Activated naive CD8-positive, alpha-beta T cell treated with anti-CD3 and anti-CD28 coated beads, Interleukin-2, amount 50 U/mL, for 24 hours (primary cell): Measurements from ENCODE around the gene ADAMTS6.

Source experiments
- ATAC-seq: fragments of 150-1000 bp; cut with Tn5 transposase; one replicate; pipeline ENCODE4 v1.10.0; 2021
- DNase-seq: peaks from one replicate; pipeline ENCODE4 v3.0.0; 2021
- H3K27ac Mint-ChIP-seq: one replicate; pipeline ENCODE4 v1.8.0; 2021; ENCODE audit warnings: mild to moderate bottlenecking, mixed read lengths
- H3K27me3 Mint-ChIP-seq: one replicate; pipeline ENCODE4 v1.8.0; 2021; ENCODE audit warnings: mixed read lengths
- H3K36me3 Mint-ChIP-seq: one replicate; pipeline ENCODE4 v1.8.0; 2021; ENCODE audit warnings: low read depth, mixed read lengths
- H3K4me1 Mint-ChIP-seq: one replicate; pipeline ENCODE4 v1.8.0; 2021; ENCODE audit warnings: mixed read lengths
- H3K4me3 Mint-ChIP-seq: one replicate; pipeline ENCODE4 v1.8.0; 2021; ENCODE audit warnings: mild to moderate bottlenecking, moderate library complexity, mixed read lengths
- H3K9me3 Mint-ChIP-seq: one replicate; pipeline ENCODE4 v1.8.0; 2021; ENCODE audit warnings: mixed read lengths

Gene ADAMTS6

GRCh38 chr5:65126542-65127069 is 355.1 kb downstream of the ADAMTS6 start:
- Mint-ChIP-seq H3K27me3 (no peaks in the 10 kb centered on the region), H3K9me3 (no peaks in the 10 kb centered on the region), H3K4me3 (no peak overlapping the region), H3K4me1 (peaks cover 4% of the 10 kb centered on the region), H3K36me3 (no peaks in the 10 kb centered on the region), H3K27ac (no peak overlapping the region)
- DNase-seq (no peak), ATAC-seq (no peak)

GRCh38 chr5:65125591-65126541 is 355.9 kb downstream of the ADAMTS6 start:
- H3K27me3 Mint-ChIP-seq, result no peaks in the 10 kb centered on the region
- H3K9me3 Mint-ChIP-seq, result no peaks in the 10 kb centered on the region
- H3K27ac Mint-ChIP-seq, result no peak overlapping the region
- ATAC-seq (no peak), DNase-seq (no peak)
- H3K36me3 Mint-ChIP-seq, result no peaks in the 10 kb centered on the region
- H3K4me1 Mint-ChIP-seq, result peaks cover 4% of the 10 kb centered on the region
- H3K4me3 Mint-ChIP-seq, result no peak overlapping the region

GRCh38 chr5:65121880-65122436 is 359.8 kb downstream of the ADAMTS6 start:
- Mint-ChIP-seq H3K27ac (peak overlapping the region; percentile 1), H3K27me3 (no peaks in the 10 kb centered on the region), H3K9me3 (peaks cover 8% of the 10 kb centered on the region), H3K4me1 (peaks cover 4% of the 10 kb centered on the region), H3K4me3 (no peak overlapping the region), H3K36me3 (peaks cover 3% of the 10 kb centered on the region)
- ATAC-seq (peak; percentile 49), DNase-seq (no peak)

- Mint-ChIP-seq H3K4me1 (peaks cover 4% of the 10 kb centered on the region), H3K36me3 (peaks cover 3% of the 10 kb centered on the region), H3K9me3 (peaks cover 8% of the 10 kb centered on the region), H3K4me3 (no peak overlapping the region), H3K27me3 (no peaks in the 10 kb centered on the region), H3K27ac (no peak overlapping the region)
- ATAC-seq (no peak), DNase-seq (no peak)
Measured at GRCh38 chr5:65120371-65120967, 361.3 kb downstream of the ADAMTS6 start.

DNA sequence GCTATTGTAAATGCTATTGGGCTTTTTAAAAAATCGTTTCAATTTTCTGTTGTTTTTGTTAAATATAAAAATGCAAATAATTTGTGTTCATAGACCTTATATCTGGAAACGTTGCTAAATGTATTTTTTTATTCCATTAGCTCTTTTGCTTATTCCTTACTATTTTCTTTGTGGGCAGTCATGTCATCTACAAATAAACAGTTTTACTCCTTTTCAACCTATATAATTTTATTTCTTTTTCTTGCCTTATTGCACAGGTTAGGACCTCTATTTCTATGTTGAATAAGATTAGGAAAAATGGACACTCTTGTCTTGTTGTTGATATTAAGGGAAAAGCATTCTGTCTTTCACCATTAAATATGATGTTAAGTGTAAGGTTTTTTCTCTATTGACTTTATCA is 364.2 kb downstream of the ADAMTS6 start:
- no peaks in the 10 kb centered on the region for H3K27me3 Mint-ChIP-seq

GRCh38 chr5:65113771-65114170 is 367.9 kb downstream of the ADAMTS6 start:
- Mint-ChIP-seq H3K36me3 (peaks cover 3% of the 10 kb centered on the region), H3K9me3 (peaks cover 8% of the 10 kb centered on the region), H3K27ac (no peak overlapping the region), H3K27me3 (no peaks in the 10 kb centered on the region), H3K4me3 (no peak overlapping the region), H3K4me1 (peaks cover 2% of the 10 kb centered on the region)
- ATAC-seq (no peak), DNase-seq (no peak)

More for the DNA sequence above, 364.2 kb downstream of the ADAMTS6 start:
- no peak for ATAC-seq
- no peak for DNase-seq
- Mint-ChIP-seq H3K36me3 (peaks cover 3% of the 10 kb centered on the region), H3K4me1 (peaks cover 4% of the 10 kb centered on the region), H3K9me3 (peaks cover 8% of the 10 kb centered on the region), H3K4me3 (no peak overlapping the region), H3K27ac (no peak overlapping the region)

DNA sequence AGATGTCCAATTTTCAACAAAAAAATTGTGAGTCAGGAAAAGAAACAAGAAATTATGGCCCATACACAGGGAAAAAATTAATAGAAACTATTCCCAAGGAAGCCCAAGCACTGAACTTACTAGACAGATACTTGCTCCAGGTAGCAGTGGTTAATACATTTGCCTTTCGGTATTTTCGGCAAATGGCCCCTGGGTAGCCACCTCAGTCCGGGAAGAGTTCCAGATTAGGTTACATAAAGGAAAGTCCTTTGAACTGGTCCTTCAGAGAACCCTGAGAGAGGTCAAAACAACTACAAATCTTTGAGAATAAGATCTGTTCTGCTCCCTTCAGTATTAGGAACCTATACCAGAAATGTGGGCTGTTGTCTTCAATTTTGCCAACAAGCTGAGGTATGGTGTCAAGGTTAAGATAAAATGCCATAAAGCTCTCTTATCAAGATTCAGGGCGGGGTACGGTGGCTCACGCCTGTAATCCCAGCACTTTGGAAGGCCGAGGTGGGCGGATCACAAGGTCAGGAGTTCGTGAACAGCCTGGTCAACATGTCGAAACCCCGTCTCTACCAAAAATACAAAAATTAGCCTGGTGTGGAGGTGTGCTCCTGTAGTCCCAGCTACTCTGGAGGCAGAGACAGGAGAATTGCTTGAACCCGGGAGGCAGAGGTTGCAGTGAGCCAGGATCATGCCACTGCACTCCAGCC is 369.6 kb downstream of the ADAMTS6 start:
- no peak for ATAC-seq
- Mint-ChIP-seq H3K9me3 (no peaks in the 10 kb centered on the region), H3K27ac (no peak overlapping the region), H3K4me1 (peaks cover 2% of the 10 kb centered on the region), H3K4me3 (no peak overlapping the region), H3K27me3 (no peaks in the 10 kb centered on the region), H3K36me3 (no peaks in the 10 kb centered on the region)
- no peak for DNase-seq

- Mint-ChIP-seq H3K4me3 (no peak overlapping the region), H3K4me1 (peaks cover 22% of the 10 kb centered on the region), H3K27ac (no peak overlapping the region), H3K27me3 (no peaks in the 10 kb centered on the region), H3K9me3 (no peaks in the 10 kb centered on the region), H3K36me3 (no peaks in the 10 kb centered on the region)
- DNase-seq (no peak), ATAC-seq (no peak)
Measured at GRCh38 chr5:65108786-65109743, 372.7 kb downstream of the ADAMTS6 start.

DNA sequence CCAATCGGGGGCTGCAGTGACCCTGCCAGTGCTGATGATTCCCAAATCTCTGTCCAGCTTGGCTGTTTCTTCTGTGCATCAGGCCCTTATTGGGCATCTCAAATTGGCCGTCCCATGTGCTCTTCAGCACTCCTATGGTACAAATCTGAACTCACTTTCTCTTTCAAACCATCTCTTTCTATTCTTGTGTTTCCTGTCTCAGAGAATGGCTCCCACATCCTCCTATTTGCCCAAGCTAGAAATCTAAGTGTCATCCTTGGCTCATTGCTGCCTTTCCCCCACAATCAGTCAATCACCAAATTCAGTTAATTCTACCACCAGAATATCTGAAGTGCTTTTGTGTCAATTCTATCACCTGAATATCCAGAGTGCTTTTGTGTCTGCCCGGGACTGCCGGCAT is 376.4 kb downstream of the ADAMTS6 start:
- no peaks in the 10 kb centered on the region for H3K9me3 Mint-ChIP-seq
- DNase-seq (no peak), ATAC-seq (no peak)
- no peak overlapping the region for H3K4me3 Mint-ChIP-seq
- no peaks in the 10 kb centered on the region for H3K27me3 Mint-ChIP-seq
- no peaks in the 10 kb centered on the region for H3K36me3 Mint-ChIP-seq
- H3K4me1 Mint-ChIP-seq, result peaks cover 43% of the 10 kb centered on the region
- no peak overlapping the region for H3K27ac Mint-ChIP-seq

DNA sequence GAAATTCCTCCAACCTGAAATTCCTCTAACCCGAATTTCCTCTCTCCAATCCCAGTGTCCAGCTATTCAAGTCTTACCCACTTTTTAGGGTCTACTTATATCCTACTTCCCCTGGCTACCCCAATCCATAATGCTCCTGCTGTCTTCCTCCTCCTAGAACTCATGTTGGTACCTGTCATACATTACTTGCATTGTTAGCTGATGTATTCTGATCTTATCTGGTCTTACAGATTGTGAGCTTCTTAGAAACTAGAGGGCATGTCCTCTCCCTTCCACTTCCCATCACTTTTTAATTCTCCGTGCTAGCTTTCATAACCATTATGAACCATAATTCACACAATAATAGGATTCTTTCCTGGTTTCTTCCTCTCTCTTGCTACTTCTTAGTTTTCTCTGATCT is 376.9 kb downstream of the ADAMTS6 start:
- H3K4me1 Mint-ChIP-seq, result peaks cover 43% of the 10 kb centered on the region
- H3K27me3 Mint-ChIP-seq, result no peaks in the 10 kb centered on the region
- no peak for ATAC-seq
- no peaks in the 10 kb centered on the region for H3K36me3 Mint-ChIP-seq
- no peak overlapping the region for H3K27ac Mint-ChIP-seq
- no peak for DNase-seq
- no peak overlapping the region for H3K4me3 Mint-ChIP-seq
- H3K9me3 Mint-ChIP-seq, result no peaks in the 10 kb centered on the region

GRCh38 chr5:65103756-65104440 is 377.8 kb downstream of the ADAMTS6 start:
- Mint-ChIP-seq H3K4me3 (peak overlapping the region; percentile 51), H3K36me3 (no peaks in the 10 kb centered on the region), H3K27ac (peak overlapping the region; percentile 20), H3K9me3 (no peaks in the 10 kb centered on the region), H3K4me1 (peaks cover 41% of the 10 kb centered on the region), H3K27me3 (no peaks in the 10 kb centered on the region)
- no peak for ATAC-seq
- no peak for DNase-seq

DNA sequence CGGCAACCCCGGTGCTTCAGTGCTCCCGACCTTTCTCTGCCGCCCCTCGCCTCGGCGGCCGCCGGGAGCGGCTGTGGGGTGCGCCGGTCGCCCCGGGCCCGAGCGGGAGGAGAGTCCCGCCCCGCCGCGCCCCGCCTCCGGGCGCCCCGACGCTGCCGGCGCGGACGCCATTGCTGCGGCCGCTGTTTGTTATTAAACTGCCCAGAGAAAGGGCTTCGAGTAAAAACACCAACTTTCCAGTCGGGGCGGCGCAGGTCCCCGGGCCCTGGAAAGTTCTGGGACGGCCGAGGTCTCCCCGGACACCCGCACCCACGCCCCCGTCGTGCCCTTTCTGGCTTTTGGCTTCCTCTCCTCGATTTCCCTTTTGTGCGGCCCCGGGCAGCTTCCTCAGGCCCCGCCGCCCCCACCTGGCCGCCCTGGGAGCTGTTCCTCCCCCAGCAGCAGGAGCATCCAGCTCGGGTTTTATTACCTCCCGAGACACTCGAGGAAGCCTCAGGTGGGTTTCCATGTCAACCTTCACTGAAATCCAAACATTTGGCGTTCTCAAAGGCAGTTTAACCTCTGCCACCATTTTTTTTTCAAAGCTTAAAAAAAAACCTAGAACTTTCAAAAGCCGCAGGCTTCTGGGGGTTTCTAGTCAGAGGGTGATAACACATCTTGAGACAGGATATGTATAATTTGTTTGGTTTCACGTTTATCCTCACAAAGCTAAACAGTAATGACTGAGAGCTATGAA is 378.6 kb downstream of the ADAMTS6 start:
- no peaks in the 10 kb centered on the region for H3K36me3 Mint-ChIP-seq
- ATAC-seq (peak; percentile 60), DNase-seq (peak; percentile 44)
- no peaks in the 10 kb centered on the region for H3K9me3 Mint-ChIP-seq
- no peaks in the 10 kb centered on the region for H3K27me3 Mint-ChIP-seq
- H3K4me1 Mint-ChIP-seq, result peaks cover 41% of the 10 kb centered on the region
- H3K27ac Mint-ChIP-seq, result peak overlapping the region; percentile 84
- peak overlapping the region; percentile 70 for H3K4me3 Mint-ChIP-seq
